ENCODE measurements around the gene MED31.
A peak's percentile ranks its signal among the peaks of the same experiment; 100 is the strongest.
"Not testable (repeated sequence)": the region's sequence is repeated elsewhere in the genome, so short reads cannot be mapped to it uniquely, and the experiment has no call there.

Gene MED31

DNA sequence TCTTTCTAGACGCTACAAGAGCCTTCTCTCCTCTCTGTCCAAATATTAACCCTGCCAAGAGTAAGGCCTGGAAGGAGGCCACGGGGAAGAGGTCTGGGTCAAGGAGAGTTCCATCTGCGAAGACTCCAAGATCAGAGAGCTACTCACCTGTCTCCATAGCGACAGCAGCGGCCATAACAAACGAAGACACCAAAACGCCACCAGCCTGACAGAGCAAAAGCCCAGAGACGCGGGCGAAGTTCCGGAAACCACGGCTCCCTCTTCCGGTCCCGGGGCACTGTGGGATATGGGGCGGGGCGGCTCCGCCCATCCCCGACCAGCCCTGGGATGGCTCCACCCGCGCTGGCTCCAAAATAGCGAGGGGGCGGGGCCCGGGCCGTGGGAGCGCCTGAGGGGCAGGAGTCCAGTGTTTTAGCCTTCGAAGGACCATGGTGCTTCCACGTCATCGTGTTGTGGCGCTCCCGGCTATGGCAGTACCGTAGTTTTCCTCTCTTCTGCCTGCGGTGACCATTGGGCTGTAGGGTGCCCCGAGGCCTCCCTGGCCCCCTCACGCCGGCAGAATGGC lies at the start of gene MED31, which contains the start of gene C17orf100:
TSS of gene MED31 (minus strand) at position 252 of the 565 bp plus-strand sequence. CDS start at position 175, 77 bp downstream.
TSS of gene C17orf100 (plus strand) at position 409 of the 565 bp plus-strand sequence. CDS start at position 561, 152 bp downstream.
- Histone ChIP-seq H3K4me1 (ENCODE audit: control insufficient read depth in 1 of 2, insufficient read depth in 2 of 2, low read length in 2 of 2) (peaks cover 38 to 44% of the 10 kb centered on the region in 2 donors), H3K36me3 (ENCODE audit: control insufficient read depth in 1 of 2, insufficient read depth in 2 of 2, low read length in 2 of 2) (peaks cover 0 to 20% of the 10 kb centered on the region in 2 donors), H3K27me3 (ENCODE audit: control insufficient read depth in 1 of 2, insufficient read depth in 2 of 2, low read length in 2 of 2) (peaks cover 6 to 14% of the 10 kb centered on the region in 2 donors), H3K9ac (ENCODE audit: low read depth in 1 of 2, low read length in 2 of 2) (peak within 1 kb of the TSS; percentile 81 to 97), H3K9me3 (ENCODE audit: control insufficient read depth in 1 of 2, low read length in 2 of 2) (no peaks in the 10 kb centered on the region), H3K27ac (ENCODE audit: low read depth, low read length) (peak within 1 kb of the TSS; percentile 93), H3K4me3 (ENCODE audit: low read depth in 1 of 2, low read length in 2 of 2) (peak within 1 kb of the TSS; percentile 92 to 100)

DNA sequence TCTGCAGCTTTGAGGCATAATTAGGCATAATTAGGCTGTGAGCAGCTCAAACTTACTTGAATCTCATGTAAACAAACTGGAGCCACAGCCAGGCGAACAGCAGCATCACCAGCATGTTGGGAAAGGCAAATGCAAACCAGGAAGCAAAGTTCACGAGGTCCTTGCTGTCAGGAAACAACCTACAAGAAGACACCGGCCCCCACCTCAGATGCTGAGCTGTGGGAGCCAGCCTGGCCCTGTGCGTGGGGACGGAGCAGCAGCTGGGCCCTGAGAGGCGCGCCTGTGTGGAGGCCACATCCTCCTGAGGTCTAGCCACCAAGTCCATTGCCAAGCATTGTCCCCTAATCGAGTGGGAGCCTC lies 49.5 kb upstream of the MED31 start:
- H3K9ac ChIP-seq (ENCODE audit: low read depth in 1 of 2, low read length in 2 of 2) = no peak overlapping the region
- peaks cover 3 to 11% of the 10 kb centered on the region in 2 donors for H3K4me1 ChIP-seq (ENCODE audit: control insufficient read depth in 1 of 2, insufficient read depth in 2 of 2, low read length in 2 of 2)
- H3K36me3 ChIP-seq (ENCODE audit: control insufficient read depth in 1 of 2, insufficient read depth in 2 of 2, low read length in 2 of 2) = no peaks in the 10 kb centered on the region
- no peak overlapping the region for H3K27ac ChIP-seq (ENCODE audit: low read depth, low read length)
- no peaks in the 10 kb centered on the region for H3K9me3 ChIP-seq (ENCODE audit: control insufficient read depth in 1 of 2, low read length in 2 of 2)
- no peaks in the 10 kb centered on the region for H3K27me3 ChIP-seq (ENCODE audit: control insufficient read depth in 1 of 2, insufficient read depth in 2 of 2, low read length in 2 of 2)
- H3K4me3 ChIP-seq (ENCODE audit: low read depth in 1 of 2, low read length in 2 of 2) = no peak overlapping the region

DNA sequence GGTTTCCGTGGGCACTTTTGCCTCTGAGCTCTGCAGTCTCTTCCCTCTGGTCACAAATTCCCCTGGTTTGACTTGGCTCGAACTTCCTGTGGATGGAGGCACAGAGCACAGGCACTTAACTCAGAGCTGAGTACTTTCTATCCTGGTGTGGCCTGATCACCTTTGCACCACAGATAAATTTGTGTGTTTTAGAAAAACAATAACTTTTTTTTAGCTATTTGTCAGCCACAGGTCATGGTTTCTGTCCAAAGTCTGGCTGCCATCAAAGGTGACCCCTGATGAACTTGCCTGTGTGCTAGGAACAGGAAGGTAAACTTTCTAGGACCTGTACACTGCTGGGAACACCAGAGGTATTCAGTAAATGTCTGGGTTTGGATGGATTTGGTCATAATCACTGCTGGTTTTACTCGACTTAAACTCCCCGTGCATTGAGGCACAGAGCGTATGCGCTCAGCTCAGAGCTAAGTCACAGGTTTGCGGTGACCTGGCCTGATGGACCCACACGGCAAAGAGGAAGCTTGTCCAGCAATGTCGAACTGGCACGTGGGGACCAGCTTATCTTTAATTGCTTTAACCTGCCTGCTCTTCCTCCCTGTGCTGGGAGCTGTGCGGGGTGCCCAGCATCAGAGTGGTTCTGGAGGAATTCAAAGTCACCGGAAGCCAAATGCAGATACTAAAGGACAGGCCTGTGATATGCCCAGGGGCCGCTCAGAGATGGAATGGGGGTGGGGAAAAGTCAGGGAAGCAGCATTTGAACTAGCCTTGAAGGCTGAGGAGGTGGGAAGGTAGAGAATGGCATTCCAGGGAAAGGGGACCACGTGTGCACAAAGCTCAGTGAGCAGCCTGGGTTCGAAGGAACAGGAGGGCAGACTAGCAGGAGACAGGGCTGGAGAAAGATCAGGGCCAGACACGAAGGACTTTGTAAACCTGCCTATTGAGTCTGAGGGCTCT lies 48.9 kb upstream of the MED31 start:
- H3K27me3 ChIP-seq (ENCODE audit: control insufficient read depth in 1 of 2, insufficient read depth in 2 of 2, low read length in 2 of 2) = no peaks in the 10 kb centered on the region
- no peak overlapping the region for H3K4me3 ChIP-seq (ENCODE audit: low read depth in 1 of 2, low read length in 2 of 2)
- no peaks in the 10 kb centered on the region for H3K36me3 ChIP-seq (ENCODE audit: control insufficient read depth in 1 of 2, insufficient read depth in 2 of 2, low read length in 2 of 2)
- no peak overlapping the region for H3K27ac ChIP-seq (ENCODE audit: low read depth, low read length)
- H3K9ac ChIP-seq (ENCODE audit: low read depth in 1 of 2, low read length in 2 of 2) = no peak overlapping the region
- no peaks in the 10 kb centered on the region for H3K9me3 ChIP-seq (ENCODE audit: control insufficient read depth in 1 of 2, low read length in 2 of 2)
- peaks cover 3 to 11% of the 10 kb centered on the region in 2 donors for H3K4me1 ChIP-seq (ENCODE audit: control insufficient read depth in 1 of 2, insufficient read depth in 2 of 2, low read length in 2 of 2)

DNA sequence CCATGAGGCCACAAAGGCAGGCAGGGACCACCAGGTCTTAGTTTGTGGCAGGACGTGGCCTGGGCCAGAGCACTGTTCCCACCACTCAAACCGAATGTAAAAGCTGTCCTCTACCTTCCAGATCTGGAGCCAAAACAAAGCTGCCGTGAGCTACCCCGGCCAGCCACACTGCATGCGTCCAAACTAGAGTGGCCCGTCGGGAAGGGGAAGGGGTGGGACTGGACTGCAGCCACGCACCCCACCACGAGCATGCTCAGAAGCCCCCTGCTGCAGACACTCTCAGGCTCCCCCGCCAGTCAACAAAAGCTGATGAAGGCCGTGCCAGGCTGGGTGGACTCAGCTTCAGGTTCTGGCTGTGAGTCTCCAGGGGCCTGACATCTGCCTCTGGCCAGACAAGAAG lies 46.6 kb upstream of the MED31 start:
- no peaks in the 10 kb centered on the region for H3K36me3 ChIP-seq (ENCODE audit: control insufficient read depth in 1 of 2, insufficient read depth in 2 of 2, low read length in 2 of 2)
- H3K27ac ChIP-seq (ENCODE audit: low read depth, low read length) = no peak overlapping the region
- H3K9me3 ChIP-seq (ENCODE audit: control insufficient read depth in 1 of 2, low read length in 2 of 2) = no peaks in the 10 kb centered on the region
- no peak overlapping the region for H3K9ac ChIP-seq (ENCODE audit: low read depth in 1 of 2, low read length in 2 of 2)
- peaks cover 3 to 11% of the 10 kb centered on the region in 2 donors for H3K4me1 ChIP-seq (ENCODE audit: control insufficient read depth in 1 of 2, insufficient read depth in 2 of 2, low read length in 2 of 2)
- no peaks in the 10 kb centered on the region for H3K27me3 ChIP-seq (ENCODE audit: control insufficient read depth in 1 of 2, insufficient read depth in 2 of 2, low read length in 2 of 2)
- H3K4me3 ChIP-seq (ENCODE audit: low read depth in 1 of 2, low read length in 2 of 2) = no peak overlapping the region

DNA sequence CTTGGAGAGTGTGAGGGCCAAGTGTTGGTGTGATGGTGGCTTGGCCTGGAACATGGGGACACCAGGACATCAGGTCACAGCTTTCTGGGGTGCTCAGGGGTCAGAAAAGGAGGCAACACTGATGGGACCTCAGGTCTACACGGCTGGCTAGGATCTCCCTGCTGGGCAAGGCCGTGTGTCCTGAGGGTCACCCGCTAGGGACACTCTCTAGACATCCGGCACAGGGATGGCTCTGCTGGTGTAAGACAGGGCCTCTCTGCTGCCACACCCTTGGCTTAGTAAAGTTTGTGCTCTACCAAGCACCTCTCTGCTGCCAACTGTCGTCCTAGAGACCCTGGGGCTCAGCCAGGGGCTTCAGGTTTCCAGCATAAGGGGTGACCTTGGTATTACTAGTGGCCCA lies 45.5 kb upstream of the MED31 start:
- H3K27ac ChIP-seq (ENCODE audit: low read depth, low read length) = no peak overlapping the region
- peaks cover 3 to 11% of the 10 kb centered on the region in 2 donors for H3K4me1 ChIP-seq (ENCODE audit: control insufficient read depth in 1 of 2, insufficient read depth in 2 of 2, low read length in 2 of 2)
- no peaks in the 10 kb centered on the region for H3K9me3 ChIP-seq (ENCODE audit: control insufficient read depth in 1 of 2, low read length in 2 of 2)
- H3K27me3 ChIP-seq (ENCODE audit: control insufficient read depth in 1 of 2, insufficient read depth in 2 of 2, low read length in 2 of 2) = no peaks in the 10 kb centered on the region
- H3K9ac ChIP-seq (ENCODE audit: low read depth in 1 of 2, low read length in 2 of 2) = no peak overlapping the region
- H3K36me3 ChIP-seq (ENCODE audit: control insufficient read depth in 1 of 2, insufficient read depth in 2 of 2, low read length in 2 of 2) = no peaks in the 10 kb centered on the region
- H3K4me3 ChIP-seq (ENCODE audit: low read depth in 1 of 2, low read length in 2 of 2) = no peak overlapping the region

DNA sequence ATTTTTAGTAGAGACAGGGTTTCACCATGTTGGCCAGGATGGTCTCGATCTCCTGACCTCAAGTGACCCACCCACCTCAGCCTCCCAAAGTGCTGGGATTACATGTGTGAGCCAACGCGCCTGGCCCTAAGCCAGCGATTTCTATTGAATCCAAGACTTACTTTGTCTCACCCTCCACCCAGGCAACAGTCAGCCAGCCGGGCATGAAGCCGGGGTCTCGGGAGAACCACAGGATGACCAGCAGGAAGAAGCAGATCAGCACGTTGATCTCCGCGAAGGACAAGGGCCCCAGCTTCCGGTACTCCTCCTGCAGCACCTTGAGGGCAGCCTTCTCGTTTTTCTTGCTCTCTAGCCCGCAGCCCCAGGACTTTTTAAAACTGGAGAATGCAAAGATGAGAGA lies 44.2 kb upstream of the MED31 start:
- H3K36me3 ChIP-seq (ENCODE audit: control insufficient read depth in 1 of 2, insufficient read depth in 2 of 2, low read length in 2 of 2) = no peaks in the 10 kb centered on the region
- peaks cover 3 to 10% of the 10 kb centered on the region in 2 donors for H3K4me1 ChIP-seq (ENCODE audit: control insufficient read depth in 1 of 2, insufficient read depth in 2 of 2, low read length in 2 of 2)
- H3K27ac ChIP-seq (ENCODE audit: low read depth, low read length) = no peak overlapping the region
- no peaks in the 10 kb centered on the region for H3K9me3 ChIP-seq (ENCODE audit: control insufficient read depth in 1 of 2, low read length in 2 of 2)
- H3K9ac ChIP-seq (ENCODE audit: low read depth in 1 of 2, low read length in 2 of 2) = no peak overlapping the region
- H3K4me3 ChIP-seq (ENCODE audit: low read depth in 1 of 2, low read length in 2 of 2) = no peak overlapping the region
- H3K27me3 ChIP-seq (ENCODE audit: control insufficient read depth in 1 of 2, insufficient read depth in 2 of 2, low read length in 2 of 2) = no peaks in the 10 kb centered on the region

DNA sequence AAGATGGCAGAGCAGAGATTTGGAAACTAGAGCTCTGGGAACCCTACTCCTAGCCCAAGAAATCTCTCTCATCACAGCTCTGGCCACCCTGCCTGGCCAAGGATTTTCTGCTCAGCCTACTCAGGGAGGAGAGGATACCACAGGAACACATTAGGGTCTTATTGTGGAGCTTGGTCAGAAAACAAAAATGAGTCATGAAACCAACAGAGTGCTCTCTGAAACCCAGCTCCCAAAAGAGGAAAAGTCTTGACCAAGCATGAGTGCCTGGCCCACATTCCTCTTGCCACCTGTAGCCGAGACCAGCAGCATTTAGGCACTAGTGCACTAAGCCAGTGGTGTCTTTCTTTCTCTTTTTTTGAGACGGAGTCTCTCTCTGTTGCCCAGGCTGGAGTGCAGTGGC lies 43.6 kb upstream of the MED31 start:
- Histone ChIP-seq H3K9ac (ENCODE audit: low read depth in 1 of 2, low read length in 2 of 2) (no peak overlapping the region), H3K27me3 (ENCODE audit: control insufficient read depth in 1 of 2, insufficient read depth in 2 of 2, low read length in 2 of 2) (peaks cover 0 to 2% of the 10 kb centered on the region in 2 donors), H3K4me1 (ENCODE audit: control insufficient read depth in 1 of 2, insufficient read depth in 2 of 2, low read length in 2 of 2) (peaks cover 0 to 4% of the 10 kb centered on the region in 2 donors), H3K4me3 (ENCODE audit: low read depth in 1 of 2, low read length in 2 of 2) (no peak overlapping the region), H3K27ac (ENCODE audit: low read depth, low read length) (no peak overlapping the region), H3K9me3 (ENCODE audit: control insufficient read depth in 1 of 2, low read length in 2 of 2) (no peaks in the 10 kb centered on the region), H3K36me3 (ENCODE audit: control insufficient read depth in 1 of 2, insufficient read depth in 2 of 2, low read length in 2 of 2) (no peaks in the 10 kb centered on the region)

DNA sequence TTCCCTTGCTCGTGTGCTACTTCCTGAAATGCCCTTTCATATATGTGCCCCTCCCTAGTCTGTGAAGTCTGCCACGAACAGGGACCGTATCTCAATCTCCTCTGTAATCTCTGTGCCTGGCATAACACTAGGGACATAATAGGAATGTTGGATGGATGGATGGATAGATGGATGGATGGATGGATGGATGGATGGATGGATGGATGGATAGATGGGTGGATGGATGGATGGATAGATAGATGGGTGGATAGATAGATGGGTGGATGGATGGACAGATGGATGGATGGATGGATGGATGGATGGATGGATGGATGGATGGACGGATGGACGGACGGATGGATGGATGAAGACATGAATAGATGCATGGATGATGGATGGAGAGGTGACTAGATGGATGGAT lies 40.6 kb upstream of the MED31 start:
- not testable (repeated sequence) for H3K4me1 ChIP-seq (ENCODE audit: control insufficient read depth in 1 of 2, insufficient read depth in 2 of 2, low read length in 2 of 2); H3K4me3 ChIP-seq (ENCODE audit: low read depth in 1 of 2, low read length in 2 of 2); H3K9me3 ChIP-seq (ENCODE audit: control insufficient read depth in 1 of 2, low read length in 2 of 2); H3K27ac ChIP-seq (ENCODE audit: low read depth, low read length); H3K27me3 ChIP-seq (ENCODE audit: control insufficient read depth in 1 of 2, insufficient read depth in 2 of 2, low read length in 2 of 2); H3K36me3 ChIP-seq (ENCODE audit: control insufficient read depth in 1 of 2, insufficient read depth in 2 of 2, low read length in 2 of 2); H3K9ac ChIP-seq (ENCODE audit: low read depth in 1 of 2, low read length in 2 of 2)

DNA sequence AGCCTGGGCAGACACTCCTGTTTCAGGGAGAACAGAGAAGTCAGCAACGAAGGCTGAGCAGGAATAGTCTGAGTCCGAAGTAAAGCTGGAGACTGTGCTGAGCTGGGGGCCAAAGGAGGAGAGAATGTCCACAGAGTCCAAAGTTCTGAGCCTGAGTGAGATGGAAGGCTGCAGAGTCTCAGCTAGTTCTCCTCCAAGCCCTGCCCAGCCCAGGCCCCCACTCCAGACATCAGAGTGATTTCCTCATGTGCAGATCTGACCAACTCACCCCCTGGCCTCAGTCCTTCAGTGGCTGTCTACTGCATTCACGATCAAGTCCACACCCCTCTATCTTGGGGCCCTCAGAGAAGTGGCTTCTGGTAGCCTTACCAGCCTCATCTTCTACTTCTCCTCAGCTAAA lies 40.1 kb upstream of the MED31 start:
- no peaks in the 10 kb centered on the region for H3K9me3 ChIP-seq (ENCODE audit: control insufficient read depth in 1 of 2, low read length in 2 of 2)
- H3K27ac ChIP-seq (ENCODE audit: low read depth, low read length) = no peak overlapping the region
- peaks cover 0 to 2% of the 10 kb centered on the region in 2 donors for H3K27me3 ChIP-seq (ENCODE audit: control insufficient read depth in 1 of 2, insufficient read depth in 2 of 2, low read length in 2 of 2)
- no peaks in the 10 kb centered on the region for H3K4me1 ChIP-seq (ENCODE audit: control insufficient read depth in 1 of 2, insufficient read depth in 2 of 2, low read length in 2 of 2)
- no peaks in the 10 kb centered on the region for H3K36me3 ChIP-seq (ENCODE audit: control insufficient read depth in 1 of 2, insufficient read depth in 2 of 2, low read length in 2 of 2)
- H3K4me3 ChIP-seq (ENCODE audit: low read depth in 1 of 2, low read length in 2 of 2) = no peak overlapping the region
- H3K9ac ChIP-seq (ENCODE audit: low read depth in 1 of 2, low read length in 2 of 2) = no peak overlapping the region

DNA sequence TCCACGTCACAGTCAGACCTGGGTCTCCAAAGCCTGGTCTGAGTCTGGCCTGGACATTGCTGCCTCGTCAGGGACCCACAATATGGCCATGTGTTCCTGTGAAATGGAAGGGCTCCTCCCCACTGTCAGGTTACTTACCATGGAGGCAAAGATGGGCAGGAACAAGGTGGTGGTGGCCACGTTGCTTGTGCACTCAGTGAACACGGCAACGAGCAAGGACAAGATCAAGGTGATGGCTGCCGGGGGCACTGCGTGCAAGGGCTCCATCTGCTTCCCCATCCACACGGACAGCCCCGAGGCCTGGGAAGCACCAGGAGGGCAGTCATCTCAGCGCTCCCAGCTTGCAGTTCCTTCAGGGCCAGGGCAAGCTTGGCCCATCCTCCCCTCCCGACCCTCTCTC lies 39.2 kb upstream of the MED31 start:
- peaks cover 0 to 2% of the 10 kb centered on the region in 2 donors for H3K27me3 ChIP-seq (ENCODE audit: control insufficient read depth in 1 of 2, insufficient read depth in 2 of 2, low read length in 2 of 2)
- no peak overlapping the region for H3K27ac ChIP-seq (ENCODE audit: low read depth, low read length)
- H3K4me1 ChIP-seq (ENCODE audit: control insufficient read depth in 1 of 2, insufficient read depth in 2 of 2, low read length in 2 of 2) = no peaks in the 10 kb centered on the region
- H3K9ac ChIP-seq (ENCODE audit: low read depth in 1 of 2, low read length in 2 of 2) = no peak overlapping the region
- H3K36me3 ChIP-seq (ENCODE audit: control insufficient read depth in 1 of 2, insufficient read depth in 2 of 2, low read length in 2 of 2) = no peaks in the 10 kb centered on the region
- H3K9me3 ChIP-seq (ENCODE audit: control insufficient read depth in 1 of 2, low read length in 2 of 2) = no peaks in the 10 kb centered on the region
- no peak overlapping the region for H3K4me3 ChIP-seq (ENCODE audit: low read depth in 1 of 2, low read length in 2 of 2)
